Left ventricle myocardium inferior (tissue), 1 donor: ENCODE data around the gene ASTN1. TPM values are rescaled to one million over a fixed set of nuclear protein-coding genes. Genes with fewer than 3 reads are reported as not detected.

ENCODE experiments used
- DNase-seq: peaks from one replicate; pipeline ENCODE4 v3.0.0-alpha.2; 2020
- H3K27ac ChIP-seq: fragments of 200-600 bp; replicated peaks from 2 replicates; pipeline ENCODE4 v1.8.0; 2021
- H3K27me3 ChIP-seq: fragments of 200-600 bp; 2 replicates; pipeline ENCODE4 v1.8.0; 2021; ENCODE audit warnings: low read depth
- H3K36me3 ChIP-seq: fragments of 200-600 bp; 2 replicates; pipeline ENCODE4 v1.8.0; 2021
- H3K4me1 ChIP-seq: fragments of 200-600 bp; 2 replicates; pipeline ENCODE4 v1.8.0; 2021
- H3K4me3 ChIP-seq: fragments of 200-600 bp; 2 replicates; pipeline ENCODE4 v1.8.0; 2021; ENCODE audit warnings: mild to moderate bottlenecking, moderate library complexity
- H3K9me3 ChIP-seq: fragments of 200-600 bp; replicated peaks from 2 replicates; pipeline ENCODE4 v1.8.0; 2021
- CTCF ChIP-seq: fragments of 200-600 bp; IDR thresholded peaks from 2 replicates; pipeline ENCODE4 v1.8.0; 2021; ENCODE audit warnings: antibody characterized with exemption, mild to moderate bottlenecking, borderline replicate concordance
- intact Hi-C: fragments of 100-400 bp; cut with micrococcal nuclease; formaldehyde crosslinking; loops from one replicate; pipeline ENCODE4 v1.11.0; 2022
- total RNA-seq: library from RNA; stranded (reverse); fragmentation: NEBNext Ultra II Directional; extraction: Animal tissue kit (Norgen Biotek cat#: 25700); gene quantifications from one replicate; pipeline ENCODE4 v1.2.1, GENCODE V29; 2021
- donor health status: DM: no; HTN: yes; CAD: no; lungs with severe emphysema.

ASTN1 gene
- total RNA-seq, 1 donor from 2014 or later, result 0.33 TPM

GRCh38 chr1:176885751-176886150, 278.8 kb downstream of the ASTN1 start:
- no peaks in the 10 kb centered on the region for H3K36me3 ChIP-seq
- H3K27ac ChIP-seq, result no peak overlapping the region
- no peak overlapping the region for H3K4me3 ChIP-seq
- peaks cover 14% of the 10 kb centered on the region for H3K4me1 ChIP-seq
- peaks cover 7% of the 10 kb centered on the region for H3K27me3 ChIP-seq
- no peak for TF ChIP-seq CTCF
- intact Hi-C loops, result no loop called here
- no peaks in the 10 kb centered on the region for H3K9me3 ChIP-seq
- DNase-seq, result no peak

- Histone ChIP-seq H3K4me1 (peaks cover 14% of the 10 kb centered on the region), H3K27ac (no peak overlapping the region), H3K36me3 (no peaks in the 10 kb centered on the region), H3K4me3 (no peak overlapping the region), H3K27me3 (peaks cover 7% of the 10 kb centered on the region), H3K9me3 (no peaks in the 10 kb centered on the region)
- no peak for TF ChIP-seq CTCF
- DNase-seq, result no peak
- intact Hi-C loops, result no loop called here
These were observed 279.2 kb downstream of the ASTN1 start for GRCh38 chr1:176885341-176885740.

- Histone ChIP-seq H3K4me1 (peaks cover 14% of the 10 kb centered on the region), H3K27ac (no peak overlapping the region), H3K36me3 (no peaks in the 10 kb centered on the region), H3K27me3 (peaks cover 5% of the 10 kb centered on the region), H3K9me3 (no peaks in the 10 kb centered on the region), H3K4me3 (no peak overlapping the region)
- TF ChIP-seq CTCF, result no peak
- DNase-seq, result no peak
- intact Hi-C loops, result loop anchor here (5.0 kb wide), 1 partner anchor 328 kb away; no protein-coding TSS in a partner anchor
These were observed 279.6 kb downstream of the ASTN1 start for GRCh38 chr1:176884911-176885310.

GRCh38 chr1:176884286-176884685, 280.2 kb downstream of the ASTN1 start:
- DNase-seq, result no peak
- no peaks in the 10 kb centered on the region for H3K36me3 ChIP-seq
- H3K4me1 ChIP-seq, result peaks cover 14% of the 10 kb centered on the region
- H3K27ac ChIP-seq, result no peak overlapping the region
- intact Hi-C loops, result loop anchor here (5.0 kb wide), 1 partner anchor 327 kb away; no protein-coding TSS in a partner anchor
- no peaks in the 10 kb centered on the region for H3K9me3 ChIP-seq
- no peak overlapping the region for H3K4me3 ChIP-seq
- H3K27me3 ChIP-seq, result no peaks in the 10 kb centered on the region
- TF ChIP-seq CTCF, result no peak

GRCh38 chr1:176880955-176881595, 283.4 kb downstream of the ASTN1 start:
- Histone ChIP-seq H3K9me3 (no peaks in the 10 kb centered on the region), H3K4me1 (no peaks in the 10 kb centered on the region), H3K27me3 (no peaks in the 10 kb centered on the region), H3K27ac (no peak overlapping the region), H3K4me3 (no peak overlapping the region), H3K36me3 (no peaks in the 10 kb centered on the region)
- intact Hi-C loops, result loop anchor here (5.0 kb wide), 1 partner anchor 324 kb away; no protein-coding TSS in a partner anchor
- peak; percentile 61 for DNase-seq
- TF ChIP-seq CTCF, result peak; percentile 85
